Ovary (tissue), 3 donors: ENCODE results near the gene MAP4K4.

ENCODE experiments used
- CTCF ChIP-seq, 3 donors: fragments of 450-650 bp in 2 of 3; fragments of 200-600 bp in 1 of 3; IDR thresholded peaks; one replicate each; pipeline versions ENCODE4 v1.5.1 to v1.8.0; 2016 to 2022; ENCODE audit warnings: antibody characterized with exemption in 3 of 3, mild to moderate bottlenecking in 1 of 3
- POLR2A ChIP-seq: fragments of 450-650 bp; IDR thresholded peaks from one replicate; pipeline ENCODE4 v1.6.1; 2017; ENCODE audit warnings: antibody characterized with exemption, mild to moderate bottlenecking, moderate library complexity
- donor health status: DM: no; HTN: no; CAD: no.

- TF ChIP-seq CTCF (IDR thresholded peaks at IDR 0.05) (no peak), POLR2A (no peak)
Observed at GRCh38 chr2:101892377-101892776, 194.9 kb downstream of the MAP4K4 start.
